ENCODE results near the gene CNOT11.
"Not testable (repeated sequence)": the region's sequence is repeated elsewhere in the genome, so short reads cannot be mapped to it uniquely, and the experiment has no call there.

The CNOT11 gene

DNA sequence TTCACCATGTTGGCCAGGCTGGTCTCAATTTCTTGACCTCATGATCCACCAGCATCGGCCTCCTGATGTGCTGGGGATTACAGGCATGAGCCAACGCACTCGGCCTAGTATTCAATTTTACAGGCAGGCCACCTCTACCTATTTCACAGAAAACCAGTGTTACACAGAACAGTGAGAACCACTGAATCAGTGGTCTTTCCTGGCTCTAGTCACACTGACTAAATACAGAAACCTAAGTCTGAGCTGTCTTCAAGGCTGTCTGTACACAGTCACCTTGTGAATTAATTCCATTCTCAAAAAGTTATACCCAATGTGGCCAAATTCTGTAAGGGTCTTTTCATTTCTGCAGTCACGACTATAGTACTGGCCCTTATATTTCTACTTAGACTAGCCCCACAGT is 52.3 kb downstream of the CNOT11 start:
- no peak for TF ChIP-seq POLR2A (IDR thresholded peaks at IDR 0.05; ENCODE audit: low read depth, low read length)
- no peak for FAIRE-seq
- no peak for DNase-seq (ENCODE audit: insufficient read length, low spot score)

DNA sequence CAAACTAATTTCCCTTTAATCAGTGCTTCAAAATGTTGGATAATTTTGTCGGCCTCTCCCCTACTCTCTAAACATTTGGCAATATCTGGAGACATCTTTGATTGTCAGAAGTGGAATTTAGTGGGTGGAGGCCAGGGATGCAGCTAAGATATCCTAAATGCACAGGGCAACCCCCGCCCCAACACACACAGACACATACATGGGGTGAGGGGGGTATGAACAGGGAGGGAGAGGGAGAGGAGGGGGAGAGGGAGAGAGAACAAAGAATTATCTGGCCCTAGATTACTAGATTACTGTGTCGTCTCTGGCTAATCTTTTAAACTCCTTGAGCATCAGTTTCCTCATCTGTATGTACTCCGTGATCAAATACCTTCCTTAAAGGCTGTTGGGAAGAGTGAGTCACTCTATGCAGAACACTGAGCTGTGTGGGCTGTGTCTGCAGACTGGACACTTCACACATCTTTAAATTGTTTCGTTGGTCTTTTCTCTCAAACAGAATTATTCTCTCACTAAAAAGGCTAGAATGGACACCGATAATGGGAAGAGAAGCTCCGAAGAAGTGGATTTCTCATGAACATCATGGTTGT is 52.9 kb downstream of the CNOT11 start:
- FAIRE-seq (peak; percentile 81), DNase-seq (ENCODE audit: insufficient read length, low spot score) (peak; percentile 30)
- no peak for TF ChIP-seq POLR2A (IDR thresholded peaks at IDR 0.05; ENCODE audit: low read depth, low read length)

DNA sequence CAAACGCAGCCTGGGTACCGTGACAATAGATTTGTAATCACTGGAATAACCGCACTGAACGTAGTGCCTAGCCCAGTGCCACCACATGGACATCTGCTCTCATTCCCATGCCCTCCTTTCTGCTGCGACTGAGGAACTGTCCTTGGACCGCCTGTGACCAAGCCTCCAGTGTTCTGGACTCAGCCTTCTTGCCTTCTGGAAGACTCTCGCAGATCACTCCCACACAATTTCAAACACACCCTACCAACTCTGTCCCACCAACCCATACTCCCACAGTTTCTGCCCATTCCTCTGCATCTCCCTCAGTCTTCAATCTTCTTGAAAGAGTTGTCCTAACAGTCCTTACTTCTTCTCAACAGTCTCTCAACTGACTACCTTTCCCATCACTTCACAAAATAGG is 53.7 kb downstream of the CNOT11 start:
- TF ChIP-seq POLR2A (IDR thresholded peaks at IDR 0.05; ENCODE audit: low read depth, low read length): no peak

GRCh38 chr2:101307503-101307902 is 54.8 kb downstream of the CNOT11 start:
- no peak for TF ChIP-seq POLR2A (IDR thresholded peaks at IDR 0.05; ENCODE audit: low read depth, low read length)
- no peak for DNase-seq (ENCODE audit: insufficient read length, low spot score)
- no peak for FAIRE-seq

More for the DNA sequence above, 53.7 kb downstream of the CNOT11 start:
- FAIRE-seq (no peak), DNase-seq (ENCODE audit: insufficient read length, low spot score) (no peak)

- FAIRE-seq (no peak), DNase-seq (ENCODE audit: insufficient read length, low spot score) (no peak)
- no peak for TF ChIP-seq POLR2A (IDR thresholded peaks at IDR 0.05; ENCODE audit: low read depth, low read length)
Observed at GRCh38 chr2:101307950-101308431, 55.3 kb downstream of the CNOT11 start.

DNA sequence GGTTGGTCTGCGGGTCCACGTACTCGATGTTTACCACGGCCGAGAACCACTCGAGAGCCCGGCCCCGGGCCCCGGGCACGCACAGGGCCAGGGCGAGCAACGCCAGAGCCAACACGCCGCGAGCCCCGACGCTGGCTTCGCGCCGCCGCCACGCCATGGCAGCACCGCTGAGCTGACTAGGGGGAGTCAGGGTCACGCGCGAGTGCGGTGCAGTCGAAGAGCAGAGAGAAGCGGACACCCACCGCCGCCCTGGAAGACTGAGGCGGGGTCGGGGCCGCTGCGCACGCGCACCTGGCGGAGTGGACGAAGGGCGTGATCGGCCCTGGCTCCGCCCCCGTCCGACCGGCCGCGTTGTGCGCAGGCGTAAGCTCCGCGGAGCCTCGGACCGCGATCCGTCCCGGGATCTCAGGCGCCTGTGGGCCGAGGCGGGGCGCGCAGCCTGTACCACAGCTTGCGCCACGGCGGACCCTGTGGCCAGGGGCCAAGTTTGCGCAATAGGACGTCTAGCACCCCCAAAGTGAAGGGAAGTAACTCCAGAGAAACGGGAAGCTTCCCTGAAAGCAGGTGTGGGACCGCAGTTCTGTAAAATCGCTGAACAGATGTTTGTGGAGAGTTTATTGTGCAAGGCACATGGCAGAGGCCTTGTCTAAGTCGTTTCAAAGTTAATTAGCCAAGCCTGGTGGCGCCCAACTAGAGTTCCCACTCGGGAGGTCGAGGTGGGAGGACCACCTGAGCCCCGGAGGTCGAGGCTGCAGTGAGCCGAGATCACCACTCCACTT is 55.9 kb downstream of the CNOT11 start, which contains the start of gene RNF149:
RNF149 (minus strand) TSS at position 270 of the 779 bp plus-strand sequence; CDS start at position 157, 113 bp downstream.
- no peak for FAIRE-seq
- TF ChIP-seq POLR2A (IDR thresholded peaks at IDR 0.05; ENCODE audit: low read depth, low read length): peak; percentile 51

GRCh38 chr2:101310090-101310833 is 57.6 kb downstream of the CNOT11 start:
- DNase-seq (ENCODE audit: insufficient read length, low spot score) (no peak), FAIRE-seq (no peak)
- no peak for TF ChIP-seq POLR2A (IDR thresholded peaks at IDR 0.05; ENCODE audit: low read depth, low read length)

More for the DNA sequence above, 55.9 kb downstream of the CNOT11 start, which contains the start of gene RNF149:
- peak; percentile 55 for DNase-seq (ENCODE audit: insufficient read length, low spot score)

- no peak for TF ChIP-seq POLR2A (IDR thresholded peaks at IDR 0.05; ENCODE audit: low read depth, low read length)
- no peak for DNase-seq (ENCODE audit: insufficient read length, low spot score)
- FAIRE-seq: no peak
Observed at GRCh38 chr2:101310834-101311695, 58.4 kb downstream of the CNOT11 start.

- DNase-seq (ENCODE audit: insufficient read length, low spot score) (no peak), FAIRE-seq (no peak)
- TF ChIP-seq POLR2A (IDR thresholded peaks at IDR 0.05; ENCODE audit: low read depth, low read length): no peak
Observed at GRCh38 chr2:101311696-101312017, 59.0 kb downstream of the CNOT11 start.

DNA sequence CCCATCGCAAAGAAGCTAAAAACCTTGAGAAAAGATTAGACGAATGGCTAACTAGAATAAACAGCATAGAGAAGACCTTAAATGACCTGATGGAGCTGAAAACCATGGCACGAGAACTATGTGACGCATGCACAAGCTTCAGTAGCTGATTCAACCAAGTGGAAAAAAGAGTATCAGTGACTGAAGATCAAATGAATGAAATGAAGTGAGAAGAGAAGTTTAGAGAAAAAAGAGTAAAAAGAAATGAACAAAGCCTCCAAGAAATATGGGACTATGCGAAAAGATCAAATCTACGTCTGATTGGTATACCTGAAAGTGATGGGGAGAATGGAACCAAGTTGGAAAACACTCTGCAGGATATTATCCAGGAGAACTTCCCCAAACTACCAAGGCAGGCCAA is 63.9 kb downstream of the CNOT11 start:
- DNase-seq (ENCODE audit: insufficient read length, low spot score); FAIRE-seq: not testable (repeated sequence)
